HepG2 (cell line): ENCODE data around the gene NXPH1.

Experiments used
- CCDC6 ChIP-seq: sonication (generic); formaldehyde crosslinking; IDR thresholded peaks from 2 replicates; pipeline ENCODE4 v1.8.1; 2022; ENCODE audit warnings: mild to moderate bottlenecking, missing genetic modification reagents, moderate library complexity
- CTCF ChIP-seq: sonication (generic); formaldehyde crosslinking; IDR thresholded peaks from 2 replicates; pipeline ENCODE4 v1.5.0; 2020; ENCODE audit warnings: mild to moderate bottlenecking, missing genetic modification reagents, moderate library complexity
- MIER2 ChIP-seq: IDR thresholded peaks from 2 replicates; pipeline ENCODE4 v1.6.1; 2016; ENCODE audit warnings: missing biosample characterization, missing genetic modification reagents
- NFRKB ChIP-seq: fragments of 450-650 bp; IDR thresholded peaks from 2 replicates; pipeline ENCODE4 v1.6.1; 2017
- ZBTB20 ChIP-seq: sonication (generic); formaldehyde crosslinking; IDR thresholded peaks from 2 replicates; pipeline ENCODE4 v1.8.1; 2023; ENCODE audit warnings: missing genetic modification reagents, low read depth, mild to moderate bottlenecking, borderline replicate concordance

- TF ChIP-seq MIER2 (CRISPR knock-in tag) (no peak), CCDC6 (CRISPR knock-in tag) (no peak), CTCF (CRISPR knock-in tag) (no peak), NFRKB (no peak), ZBTB20 (no peak)
These were observed 347.8 kb downstream of the NXPH1 start for GRCh38 chr7:8781166-8781565.
